Lower leg skin (tissue), 4 donors: ENCODE data around the gene KRTAP10-11. TPM values are rescaled to one million over a fixed set of nuclear protein-coding genes. Genes with fewer than 3 reads are reported as not detected.
A peak's percentile ranks its signal among the peaks of the same experiment; 100 is the strongest.
"Not testable (repeated sequence)": the region's sequence is repeated elsewhere in the genome, so short reads cannot be mapped to it uniquely, and the experiment has no call there.

ENCODE experiments used
- DNase-seq, 2 donors: peaks; one replicate each; pipeline ENCODE4 v3.0.0-alpha.2; 2019; ENCODE audit warnings: low spot score in 2 of 2
- H3K4me3 ChIP-seq: fragments of 200-600 bp; sonication (generic); 2 replicates; pipeline ENCODE4 v1.5.1; 2017; ENCODE audit warnings: mild to moderate bottlenecking, low read depth; ENCODE audit not compliant: poor library complexity, severe bottlenecking
- POLR2A ChIP-seq, 2 donors: fragments of 450-650 bp; IDR thresholded peaks; one replicate each; pipeline ENCODE4 v1.6.1; 2016 to 2017; ENCODE audit warnings: antibody characterized with exemption in 2 of 2, mild to moderate bottlenecking in 1 of 2, moderate library complexity in 1 of 2
- WGBS, 2 donors: methylation state at CpG; one replicate each; pipeline ENCODE4 v1.1.5; 2018; 5-methylcytosine and 5-hydroxymethylcytosine counted together
- intact Hi-C: fragments of 100-400 bp; cut with DNase I; formaldehyde crosslinking; loops from one replicate; pipeline ENCODE4 v1.15.0; 2023; ENCODE audit warnings: low total_unique reads
- total RNA-seq, 4 donors: library from RNA; depleted of rRNA; stranded (reverse); fragments of >200 nt; gene quantifications; one replicate each; pipeline ENCODE4 v1.1.0, GENCODE V29; 2016
- TF ChIP-seq, protein P1 (sequence below), 3 donors: fragments of 450-650 bp; IDR thresholded peaks; one replicate each; pipeline ENCODE4 v1.5.1; 2016; ENCODE audit warnings: antibody characterized with exemption in 3 of 3, mild to moderate bottlenecking in 3 of 3, moderate library complexity in 2 of 3

KRTAP10-11 gene
- total RNA-seq, 4 donors from 2014 or later, result 6.5 TPM; not detected in 3

DNA sequence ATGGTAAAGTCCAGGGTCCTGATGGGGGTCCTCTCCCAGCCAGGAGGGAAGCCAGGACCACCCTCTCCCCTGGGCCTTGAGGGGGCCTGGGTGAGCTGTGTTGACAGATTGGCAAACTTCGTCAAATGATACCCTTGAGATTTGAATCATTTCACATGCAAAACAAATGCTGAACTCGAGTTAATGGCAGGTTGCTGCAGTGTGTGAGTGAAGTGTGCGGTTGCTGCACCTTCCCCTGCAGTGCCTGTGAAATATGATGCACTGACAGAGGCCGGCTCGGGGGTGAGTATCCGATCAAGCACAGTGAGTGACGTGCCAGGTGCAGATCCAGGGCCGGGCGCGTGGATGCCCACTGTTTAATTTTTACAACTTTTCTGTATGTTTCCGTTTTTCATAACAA is 41.5 kb downstream of the KRTAP10-11 start:
- H3K4me3 ChIP-seq, result no peak overlapping the region
- 66 to 72% methylated on average over 11 of the region's 11 CpGs for WGBS, 2 donors
- TF ChIP-seq POLR2A (IDR thresholded peaks at IDR 0.05), result no peak
- TF ChIP-seq, protein P1, sequence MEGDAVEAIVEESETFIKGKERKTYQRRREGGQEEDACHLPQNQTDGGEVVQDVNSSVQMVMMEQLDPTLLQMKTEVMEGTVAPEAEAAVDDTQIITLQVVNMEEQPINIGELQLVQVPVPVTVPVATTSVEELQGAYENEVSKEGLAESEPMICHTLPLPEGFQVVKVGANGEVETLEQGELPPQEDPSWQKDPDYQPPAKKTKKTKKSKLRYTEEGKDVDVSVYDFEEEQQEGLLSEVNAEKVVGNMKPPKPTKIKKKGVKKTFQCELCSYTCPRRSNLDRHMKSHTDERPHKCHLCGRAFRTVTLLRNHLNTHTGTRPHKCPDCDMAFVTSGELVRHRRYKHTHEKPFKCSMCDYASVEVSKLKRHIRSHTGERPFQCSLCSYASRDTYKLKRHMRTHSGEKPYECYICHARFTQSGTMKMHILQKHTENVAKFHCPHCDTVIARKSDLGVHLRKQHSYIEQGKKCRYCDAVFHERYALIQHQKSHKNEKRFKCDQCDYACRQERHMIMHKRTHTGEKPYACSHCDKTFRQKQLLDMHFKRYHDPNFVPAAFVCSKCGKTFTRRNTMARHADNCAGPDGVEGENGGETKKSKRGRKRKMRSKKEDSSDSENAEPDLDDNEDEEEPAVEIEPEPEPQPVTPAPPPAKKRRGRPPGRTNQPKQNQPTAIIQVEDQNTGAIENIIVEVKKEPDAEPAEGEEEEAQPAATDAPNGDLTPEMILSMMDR (IDR thresholded peaks at IDR 0.05), result no peak
- intact Hi-C loops, result no loop called here
- peak in 1 of 2 donors; percentile 73 for DNase-seq

DNA sequence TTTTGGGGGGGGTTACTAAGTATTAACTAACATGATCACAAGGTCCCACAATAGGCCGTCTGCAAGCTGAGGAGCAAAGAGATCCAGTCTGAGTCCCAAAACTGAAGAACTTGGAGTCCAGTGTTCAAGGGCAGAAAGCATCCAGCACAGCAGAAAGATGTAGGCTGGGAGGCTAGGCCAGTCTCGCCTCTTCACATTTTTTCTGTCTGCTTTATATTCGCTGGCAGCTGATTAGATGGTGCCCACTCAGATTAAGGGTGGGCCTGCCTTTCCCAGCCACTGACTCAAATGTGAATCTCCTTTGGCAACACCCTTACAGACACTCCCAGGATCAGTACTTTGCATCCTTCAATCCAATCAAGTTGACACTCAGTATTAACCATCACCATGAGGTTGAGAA is 43.5 kb downstream of the KRTAP10-11 start:
- H3K4me3 ChIP-seq, intact Hi-C loops: not testable (repeated sequence)
- WGBS, 2 donors, result 80 to 85% methylated on average over 3 of the region's 3 CpGs
- DNase-seq, result peak in 1 of 2 donors; percentile 14

- intact Hi-C loops, result no loop called here
- WGBS, 2 donors, result 46 to 52% methylated on average over 2 of the region's 2 CpGs
- no peak for DNase-seq
- no peak for TF ChIP-seq POLR2A (IDR thresholded peaks at IDR 0.05)
- TF ChIP-seq, protein P1 (IDR thresholded peaks at IDR 0.05), result no peak
- no peak overlapping the region for H3K4me3 ChIP-seq
These were observed 45.5 kb downstream of the KRTAP10-11 start for GRCh38 chr21:44691686-44692085.

DNA sequence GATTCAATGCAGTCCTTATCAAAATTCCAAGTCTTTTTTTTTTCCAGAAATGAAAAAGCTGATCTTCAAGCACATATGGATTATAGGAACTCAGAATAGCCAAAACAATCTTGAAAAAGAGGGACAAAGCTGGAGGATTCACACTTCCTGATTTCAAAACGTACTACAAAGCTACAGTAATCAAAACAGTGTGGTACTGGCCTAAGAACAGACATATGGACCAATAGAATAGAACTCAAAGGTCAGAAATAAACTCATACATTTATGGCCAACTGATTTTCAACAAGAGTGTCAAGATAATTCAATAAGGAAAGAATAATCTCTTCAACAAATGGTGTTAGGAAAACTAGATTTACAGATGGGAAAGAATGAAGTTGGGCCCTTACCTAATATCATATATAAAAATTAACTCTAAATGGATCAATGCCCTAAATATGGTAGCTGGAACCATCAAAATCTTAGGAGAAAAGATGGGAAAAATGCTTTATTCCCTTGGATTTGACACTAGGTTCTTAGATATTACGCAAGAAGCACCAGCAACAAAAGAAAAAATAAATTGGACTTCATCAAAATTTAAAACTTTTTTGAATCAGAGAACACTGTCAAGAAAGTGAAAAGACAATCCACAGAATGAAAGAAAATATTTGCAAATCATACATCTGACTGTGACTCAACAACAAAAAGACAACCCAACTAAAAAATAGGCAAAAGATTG is 46.7 kb downstream of the KRTAP10-11 start:
- H3K4me3 ChIP-seq, result no peak overlapping the region

GRCh38 chr21:44694776-44695175 is 48.6 kb downstream of the KRTAP10-11 start:
- intact Hi-C loops, result no loop called here
- peak in 1 of 2 donors; percentile 59 for DNase-seq
- TF ChIP-seq, protein P1 (IDR thresholded peaks at IDR 0.05), result no peak
- no peak for TF ChIP-seq POLR2A (IDR thresholded peaks at IDR 0.05)
- WGBS, 2 donors, result 75 to 80% methylated on average over 11 of the region's 11 CpGs
- H3K4me3 ChIP-seq, result no peak overlapping the region

More for the DNA sequence above, 46.7 kb downstream of the KRTAP10-11 start:
- DNase-seq, result no peak
- WGBS, 2 donors, result 49 to 57% methylated on average over 2 of the region's 2 CpGs
- intact Hi-C loops, result no loop called here
- TF ChIP-seq POLR2A (IDR thresholded peaks at IDR 0.05), result no peak
- TF ChIP-seq, protein P1 (IDR thresholded peaks at IDR 0.05), result no peak

- peak in 1 of 2 donors; percentile 68 for DNase-seq
- H3K4me3 ChIP-seq, result no peak overlapping the region
- TF ChIP-seq, protein P1 (IDR thresholded peaks at IDR 0.05), result no peak
- TF ChIP-seq POLR2A (IDR thresholded peaks at IDR 0.05), result no peak
- 65 to 74% methylated on average over 8 of the region's 8 CpGs for WGBS, 2 donors
- intact Hi-C loops, result no loop called here
These were observed 49.0 kb downstream of the KRTAP10-11 start for GRCh38 chr21:44695184-44695583.
